ENCODE data around the gene CNST.

DNA sequence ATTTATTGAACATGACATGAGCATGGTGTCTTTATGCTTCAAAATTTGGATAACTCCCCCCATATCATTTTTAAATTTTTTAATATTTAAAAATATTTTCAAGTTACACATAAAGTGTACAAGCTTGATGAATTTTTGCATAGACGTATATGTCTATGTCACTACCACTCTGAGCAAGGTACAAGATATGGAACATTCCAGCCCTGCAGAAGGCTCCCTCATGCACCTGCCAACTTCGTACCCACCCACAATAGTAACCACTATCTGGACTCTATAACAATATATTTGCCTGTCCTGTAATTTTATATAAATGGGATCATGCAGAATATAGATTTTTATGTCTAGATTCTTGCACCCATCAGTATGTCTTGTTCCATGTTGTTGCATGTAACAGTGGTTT, 74.5 kb downstream of the CNST start:
- TF ChIP-seq, protein P1, sequence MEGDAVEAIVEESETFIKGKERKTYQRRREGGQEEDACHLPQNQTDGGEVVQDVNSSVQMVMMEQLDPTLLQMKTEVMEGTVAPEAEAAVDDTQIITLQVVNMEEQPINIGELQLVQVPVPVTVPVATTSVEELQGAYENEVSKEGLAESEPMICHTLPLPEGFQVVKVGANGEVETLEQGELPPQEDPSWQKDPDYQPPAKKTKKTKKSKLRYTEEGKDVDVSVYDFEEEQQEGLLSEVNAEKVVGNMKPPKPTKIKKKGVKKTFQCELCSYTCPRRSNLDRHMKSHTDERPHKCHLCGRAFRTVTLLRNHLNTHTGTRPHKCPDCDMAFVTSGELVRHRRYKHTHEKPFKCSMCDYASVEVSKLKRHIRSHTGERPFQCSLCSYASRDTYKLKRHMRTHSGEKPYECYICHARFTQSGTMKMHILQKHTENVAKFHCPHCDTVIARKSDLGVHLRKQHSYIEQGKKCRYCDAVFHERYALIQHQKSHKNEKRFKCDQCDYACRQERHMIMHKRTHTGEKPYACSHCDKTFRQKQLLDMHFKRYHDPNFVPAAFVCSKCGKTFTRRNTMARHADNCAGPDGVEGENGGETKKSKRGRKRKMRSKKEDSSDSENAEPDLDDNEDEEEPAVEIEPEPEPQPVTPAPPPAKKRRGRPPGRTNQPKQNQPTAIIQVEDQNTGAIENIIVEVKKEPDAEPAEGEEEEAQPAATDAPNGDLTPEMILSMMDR (IDR thresholded peaks at IDR 0.05), result no peak
- no peak for TF ChIP-seq POLR2A (IDR thresholded peaks at IDR 0.05)
